Large intestine (tissue), 12 donors: ENCODE data around the gene UROS. TPM values are rescaled to one million over a fixed set of nuclear protein-coding genes. Genes with fewer than 3 reads are reported as not detected.

Experiments used
- DNase-seq, 2 donors: peaks; one replicate each; pipeline versions ENCODE4 v3.0.0 to v3.0.0-alpha.2; 2013
- H3K27ac ChIP-seq: one replicate; pipeline ENCODE4 v1.5.1; 2013; ENCODE audit warnings: low read length
- H3K27me3 ChIP-seq: 2 replicates; pipeline ENCODE4 v1.6.1; 2013; ENCODE audit warnings: low read length; ENCODE audit not compliant: control insufficient read depth, insufficient read depth
- H3K36me3 ChIP-seq: 2 replicates; pipeline ENCODE4 v1.6.1; 2013; ENCODE audit warnings: low read length; ENCODE audit not compliant: control insufficient read depth, insufficient read depth
- H3K4me1 ChIP-seq: one replicate; pipeline ENCODE4 v1.6.1; 2013; ENCODE audit warnings: low read length; ENCODE audit not compliant: control insufficient read depth, insufficient read depth
- H3K4me3 ChIP-seq: one replicate; pipeline ENCODE4 v1.5.1; 2013; ENCODE audit warnings: low read length
- H3K9me3 ChIP-seq: one replicate; pipeline ENCODE4 v1.6.1; 2013; ENCODE audit warnings: mild to moderate bottlenecking, low read depth, low read length, moderate library complexity; ENCODE audit not compliant: control insufficient read depth
- WGBS: methylation state at CpG from one replicate; pipeline ENCODE4 v1.1.5; 2013; ENCODE audit warnings: low lambda C conversion rate; ENCODE audit not compliant: insufficient coverage; 5-methylcytosine and 5-hydroxymethylcytosine counted together
- long read RNA-seq, 11 donors: transcript quantifications; one replicate each; lab custom pipeline, GENCODE V29; 2026
- polyA plus RNA-seq: library from polyadenylated mRNA; unstranded; fragments of 120-200 nt; gene quantifications from one replicate; pipeline ENCODE4 v1.2.1, GENCODE V29; 2013

The UROS gene
- 47.8 TPM for polyA plus RNA-seq
- long read RNA-seq, donor 1, transcript UROS-204 (10 exons, 1,342 nt) = major isoform, 9 of 11 reads
- long read RNA-seq, donor 1, partial matches to known transcripts = 0 of 11 reads
- long read RNA-seq, donor 1, other reads (novel, unspliced or antisense) = 0 of 11 reads
- long read RNA-seq, donor 2, transcript UROS-204 (10 exons, 1,342 nt) = major isoform, 20 of 120 reads
- long read RNA-seq, donor 2, partial matches to known transcripts = 25 of 120 reads
- long read RNA-seq, donor 2, other reads (novel, unspliced or antisense) = 70 of 120 reads
- long read RNA-seq, donor 3 = 0 reads
- long read RNA-seq, donor 4, partial matches to known transcripts = 0 of 1 reads
- long read RNA-seq, donor 4, other reads (novel, unspliced or antisense) = 0 of 1 reads
- long read RNA-seq, donor 5, transcript UROS-204 (10 exons, 1,342 nt) = major isoform, 9 of 11 reads
- long read RNA-seq, donor 5, partial matches to known transcripts = 0 of 11 reads
- long read RNA-seq, donor 5, other reads (novel, unspliced or antisense) = 0 of 11 reads
- long read RNA-seq, donor 6, transcript UROS-204 (10 exons, 1,342 nt) = major isoform, 18 of 137 reads
- long read RNA-seq, donor 6, partial matches to known transcripts = 86 of 137 reads
- long read RNA-seq, donor 6, other reads (novel, unspliced or antisense) = 30 of 137 reads
- long read RNA-seq, donor 7, partial matches to known transcripts = 0 of 8 reads
- long read RNA-seq, donor 7, other reads (novel, unspliced or antisense) = 0 of 8 reads
- long read RNA-seq, donor 8, transcript UROS-204 (10 exons, 1,342 nt) = major isoform, 10 of 12 reads
- long read RNA-seq, donor 8, partial matches to known transcripts = 0 of 12 reads
- long read RNA-seq, donor 8, other reads (novel, unspliced or antisense) = 0 of 12 reads
- long read RNA-seq, donor 9, transcript UROS-204 (10 exons, 1,342 nt) = major isoform, 10 of 14 reads
- long read RNA-seq, donor 9, partial matches to known transcripts = 0 of 14 reads
- long read RNA-seq, donor 9, other reads (novel, unspliced or antisense) = 0 of 14 reads
- long read RNA-seq, donor 10, transcript UROS-204 (10 exons, 1,342 nt) = major isoform, 10 of 99 reads
- long read RNA-seq, donor 10, partial matches to known transcripts = 47 of 99 reads
- long read RNA-seq, donor 10, other reads (novel, unspliced or antisense) = 39 of 99 reads
- long read RNA-seq, donor 11, transcript UROS-204 (10 exons, 1,342 nt) = major isoform, 13 of 16 reads
- long read RNA-seq, donor 11, partial matches to known transcripts = 0 of 16 reads
- long read RNA-seq, donor 11, other reads (novel, unspliced or antisense) = 0 of 16 reads

GRCh38 chr10:125822878-125823662 is at the start of gene UROS, which contains the start of gene BCCIP:
Gene UROS, minus strand, starts transcription at chr10:125823258. Its CDS starts 6,759 bp downstream, at chr10:125816499.
Gene BCCIP, plus strand, starts transcription at chr10:125823546. Its CDS starts 12 bp downstream, at chr10:125823558.
- Histone ChIP-seq H3K27ac (peak within 1 kb of the TSS; percentile 24), H3K27me3 (no peaks in the 10 kb centered on the region), H3K4me3 (peak within 1 kb of the TSS; percentile 99), H3K4me1 (peaks cover 8% of the 10 kb centered on the region), H3K9me3 (no peaks in the 10 kb centered on the region), H3K36me3 (peaks cover 15% of the 10 kb centered on the region)
- peak; percentile 87 to 92 for DNase-seq
- WGBS = 0% methylated on average over 7 of the region's 74 CpGs

GRCh38 chr10:125871338-125871737 is 48.3 kb upstream of the UROS start:
- no peak for DNase-seq
- Histone ChIP-seq H3K4me1 (no peaks in the 10 kb centered on the region), H3K27ac (no peak overlapping the region), H3K4me3 (no peak overlapping the region), H3K9me3 (no peaks in the 10 kb centered on the region), H3K36me3 (peaks cover 22% of the 10 kb centered on the region), H3K27me3 (no peaks in the 10 kb centered on the region)
- 100% methylated on average over 1 of the region's 4 CpGs for WGBS

- DNase-seq = peak; percentile 36 to 42
- WGBS = no CpG with 5 or more reads among the region's 7 CpGs
- no peak overlapping the region for H3K27ac ChIP-seq
Observed at GRCh38 chr10:125868372-125868975, 45.4 kb upstream of the UROS start.

GRCh38 chr10:125866421-125867029 is 43.5 kb upstream of the UROS start:
- Histone ChIP-seq H3K4me1 (no peaks in the 10 kb centered on the region), H3K36me3 (peaks cover 22% of the 10 kb centered on the region), H3K27ac (no peak overlapping the region), H3K9me3 (no peaks in the 10 kb centered on the region), H3K27me3 (no peaks in the 10 kb centered on the region), H3K4me3 (no peak overlapping the region)
- WGBS = 80% methylated on average over 1 of the region's 7 CpGs
- DNase-seq = no peak

More at GRCh38 chr10:125868372-125868975, 45.4 kb upstream of the UROS start:
- no peaks in the 10 kb centered on the region for H3K27me3 ChIP-seq
- no peak overlapping the region for H3K4me3 ChIP-seq
- H3K4me1 ChIP-seq = no peaks in the 10 kb centered on the region
- H3K36me3 ChIP-seq = peaks cover 23% of the 10 kb centered on the region
- H3K9me3 ChIP-seq = no peaks in the 10 kb centered on the region

- Histone ChIP-seq H3K4me1 (no peaks in the 10 kb centered on the region), H3K36me3 (peaks cover 27% of the 10 kb centered on the region), H3K27me3 (no peaks in the 10 kb centered on the region), H3K4me3 (no peak overlapping the region), H3K27ac (no peak overlapping the region), H3K9me3 (no peaks in the 10 kb centered on the region)
- no peak for DNase-seq
- no CpG with 5 or more reads among the region's 3 CpGs for WGBS
Observed at GRCh38 chr10:125865120-125865519, 42.1 kb upstream of the UROS start.

GRCh38 chr10:125859128-125859817 is 36.2 kb upstream of the UROS start:
- no peak overlapping the region for H3K27ac ChIP-seq
- no peaks in the 10 kb centered on the region for H3K27me3 ChIP-seq
- H3K4me1 ChIP-seq = no peaks in the 10 kb centered on the region
- DNase-seq = no peak
- H3K9me3 ChIP-seq = no peaks in the 10 kb centered on the region
- peaks cover 27% of the 10 kb centered on the region for H3K36me3 ChIP-seq
- no CpG with 5 or more reads among the region's 4 CpGs for WGBS
- H3K4me3 ChIP-seq = no peak overlapping the region

- no peak for DNase-seq
- Histone ChIP-seq H3K4me3 (no peak overlapping the region), H3K9me3 (no peaks in the 10 kb centered on the region), H3K27me3 (no peaks in the 10 kb centered on the region), H3K27ac (no peak overlapping the region), H3K36me3 (peaks cover 33% of the 10 kb centered on the region), H3K4me1 (no peaks in the 10 kb centered on the region)
- WGBS = no CpG with 5 or more reads among the region's 2 CpGs
Observed at GRCh38 chr10:125857185-125857760, 34.2 kb upstream of the UROS start.

- Histone ChIP-seq H3K36me3 (peaks cover 57% of the 10 kb centered on the region), H3K27me3 (no peaks in the 10 kb centered on the region), H3K27ac (no peak overlapping the region), H3K4me1 (no peaks in the 10 kb centered on the region), H3K4me3 (no peak overlapping the region), H3K9me3 (no peaks in the 10 kb centered on the region)
- no peak for DNase-seq
- 100% methylated on average over 2 of the region's 7 CpGs for WGBS
Observed at GRCh38 chr10:125852487-125852886, 29.4 kb upstream of the UROS start.
